ENCODE measurements around the gene CASR. TPM values are rescaled to one million over a fixed set of nuclear protein-coding genes. Genes with fewer than 3 reads are reported as not detected.

Gene CASR
- total and polyA plus RNA-seq, 2 donors from 2014 or later, result 14.8 to 72.8 TPM

DNA sequence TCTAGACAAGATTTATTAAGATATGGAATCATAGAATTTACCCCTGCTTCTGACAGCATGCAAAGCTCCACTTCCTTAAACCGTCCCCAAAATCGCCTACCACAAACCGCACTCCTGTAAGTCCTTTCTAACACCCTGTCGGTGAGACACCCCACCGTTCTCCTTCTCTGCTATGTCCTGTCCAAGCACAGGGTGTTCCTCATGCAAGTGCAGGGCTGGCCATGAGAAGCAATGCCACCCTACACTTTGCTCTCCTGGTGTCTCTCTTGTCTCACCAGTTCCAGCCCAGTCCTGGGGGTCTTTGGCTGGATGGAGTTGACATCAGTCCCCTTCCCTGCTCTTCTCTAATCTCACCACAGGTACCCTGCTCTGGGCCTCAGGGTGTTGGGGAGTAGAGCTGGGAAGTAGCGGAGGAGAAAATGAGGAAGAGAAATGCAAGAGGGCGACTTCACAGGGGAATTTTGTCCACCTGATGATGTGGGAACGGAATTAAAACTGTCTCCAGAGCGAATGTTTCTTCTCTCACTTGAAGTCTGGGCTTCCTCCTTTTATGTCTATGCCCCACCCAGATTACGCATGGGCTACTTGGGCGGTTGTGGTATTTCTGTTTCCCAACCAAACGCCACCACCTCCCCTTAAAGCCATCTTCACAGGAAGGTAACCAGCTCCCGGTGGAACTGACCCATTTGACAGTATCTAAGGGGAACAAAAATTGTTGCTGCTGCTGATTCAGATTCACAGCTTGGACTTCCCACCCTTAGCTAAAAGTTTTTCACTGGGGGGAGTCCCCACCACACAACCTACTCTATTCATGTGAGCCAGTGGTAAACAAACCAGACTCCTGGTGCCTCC is 49.9 kb downstream of the CASR start:
- Histone ChIP-seq H3K36me3 (ENCODE audit: control insufficient read depth in 2 of 3, insufficient read depth in 3 of 3, low read length in 3 of 3) (no peaks in the 10 kb centered on the region), H3K9me3 (ENCODE audit: control insufficient read depth in 2 of 3, insufficient read depth in 1 of 3, low read length in 3 of 3) (no peaks in the 10 kb centered on the region), H3K4me1 (ENCODE audit: control insufficient read depth in 2 of 3, insufficient read depth in 2 of 3, low read depth in 1 of 3, low read length in 3 of 3) (no peaks in the 10 kb centered on the region), H3K9ac (ENCODE audit: low read length in 3 of 3) (no peak overlapping the region), H3K27ac (ENCODE audit: low read depth in 2 of 2, low read length in 2 of 2) (no peak overlapping the region), H3K4me3 (ENCODE audit: low read length in 3 of 3) (no peak overlapping the region), H3K27me3 (ENCODE audit: control insufficient read depth, insufficient read depth, low read length) (no peaks in the 10 kb centered on the region)
- intact Hi-C loops (cut with DNase I), result no loop called here
- TF ChIP-seq, protein P1, sequence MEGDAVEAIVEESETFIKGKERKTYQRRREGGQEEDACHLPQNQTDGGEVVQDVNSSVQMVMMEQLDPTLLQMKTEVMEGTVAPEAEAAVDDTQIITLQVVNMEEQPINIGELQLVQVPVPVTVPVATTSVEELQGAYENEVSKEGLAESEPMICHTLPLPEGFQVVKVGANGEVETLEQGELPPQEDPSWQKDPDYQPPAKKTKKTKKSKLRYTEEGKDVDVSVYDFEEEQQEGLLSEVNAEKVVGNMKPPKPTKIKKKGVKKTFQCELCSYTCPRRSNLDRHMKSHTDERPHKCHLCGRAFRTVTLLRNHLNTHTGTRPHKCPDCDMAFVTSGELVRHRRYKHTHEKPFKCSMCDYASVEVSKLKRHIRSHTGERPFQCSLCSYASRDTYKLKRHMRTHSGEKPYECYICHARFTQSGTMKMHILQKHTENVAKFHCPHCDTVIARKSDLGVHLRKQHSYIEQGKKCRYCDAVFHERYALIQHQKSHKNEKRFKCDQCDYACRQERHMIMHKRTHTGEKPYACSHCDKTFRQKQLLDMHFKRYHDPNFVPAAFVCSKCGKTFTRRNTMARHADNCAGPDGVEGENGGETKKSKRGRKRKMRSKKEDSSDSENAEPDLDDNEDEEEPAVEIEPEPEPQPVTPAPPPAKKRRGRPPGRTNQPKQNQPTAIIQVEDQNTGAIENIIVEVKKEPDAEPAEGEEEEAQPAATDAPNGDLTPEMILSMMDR (IDR thresholded peaks at IDR 0.05; ENCODE audit: borderline replicate concordance, extremely low read depth, insufficient read depth), result no peak
- FAIRE-seq (no peak), DNase-seq (no peak)

DNA sequence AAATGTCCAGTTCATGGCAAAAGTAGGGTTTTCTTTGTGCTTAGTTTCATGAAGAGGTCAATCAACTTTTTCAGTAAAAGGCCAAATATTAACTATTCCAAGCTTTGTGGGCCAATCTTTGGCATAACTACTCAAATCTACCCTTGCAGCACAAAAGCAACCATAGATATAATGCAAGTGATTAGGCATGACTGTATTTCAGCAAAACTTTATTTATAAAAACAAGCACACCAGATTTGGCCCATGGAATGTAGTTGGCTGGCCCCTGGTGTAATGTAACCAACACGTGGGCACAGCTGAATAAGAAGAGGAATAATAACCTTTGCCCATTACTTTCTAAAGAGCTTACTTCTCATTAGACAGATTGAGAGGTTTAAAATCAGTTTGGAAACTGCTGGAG is 50.6 kb downstream of the CASR start:
- no peak for FAIRE-seq
- intact Hi-C loops (cut with DNase I), result no loop called here
- TF ChIP-seq, protein P1 (IDR thresholded peaks at IDR 0.05; ENCODE audit: borderline replicate concordance, extremely low read depth, insufficient read depth), result no peak

DNA sequence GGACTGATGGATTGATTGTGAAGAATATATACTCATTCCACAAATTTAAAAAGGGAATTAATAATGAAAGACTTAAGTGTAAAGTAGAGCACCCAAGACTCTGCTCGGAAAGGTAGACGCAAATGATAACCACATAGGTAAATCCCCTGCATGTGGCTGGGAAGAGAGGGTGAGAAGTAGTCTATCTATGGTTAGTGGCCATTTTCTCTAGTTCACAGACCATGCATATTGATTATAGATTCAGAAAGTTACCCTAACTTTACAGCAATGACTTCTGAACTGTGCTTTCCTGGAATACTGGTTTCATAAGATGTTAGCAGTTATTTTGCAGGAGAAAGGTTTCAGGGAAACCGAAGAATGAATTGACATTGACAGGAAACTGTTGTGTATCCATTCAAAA is 51.7 kb downstream of the CASR start:
- no peaks in the 10 kb centered on the region for H3K27me3 ChIP-seq (ENCODE audit: control insufficient read depth, insufficient read depth, low read length)
- H3K9ac ChIP-seq (ENCODE audit: low read length in 3 of 3), result no peak overlapping the region
- no peak overlapping the region for H3K4me3 ChIP-seq (ENCODE audit: low read length in 3 of 3)
- no peaks in the 10 kb centered on the region for H3K36me3 ChIP-seq (ENCODE audit: control insufficient read depth in 2 of 3, insufficient read depth in 3 of 3, low read length in 3 of 3)
- no peak for DNase-seq
- H3K4me1 ChIP-seq (ENCODE audit: control insufficient read depth in 2 of 3, insufficient read depth in 2 of 3, low read depth in 1 of 3, low read length in 3 of 3), result no peaks in the 10 kb centered on the region
- intact Hi-C loops (cut with DNase I), result no loop called here
- no peak for FAIRE-seq
- no peak overlapping the region for H3K27ac ChIP-seq (ENCODE audit: low read depth in 2 of 2, low read length in 2 of 2)
- TF ChIP-seq, protein P1 (IDR thresholded peaks at IDR 0.05; ENCODE audit: borderline replicate concordance, extremely low read depth, insufficient read depth), result no peak
- no peaks in the 10 kb centered on the region for H3K9me3 ChIP-seq (ENCODE audit: control insufficient read depth in 2 of 3, insufficient read depth in 1 of 3, low read length in 3 of 3)

More for the DNA sequence above, 50.6 kb downstream of the CASR start:
- Histone ChIP-seq H3K9me3 (ENCODE audit: control insufficient read depth in 2 of 3, insufficient read depth in 1 of 3, low read length in 3 of 3) (no peaks in the 10 kb centered on the region), H3K27me3 (ENCODE audit: control insufficient read depth, insufficient read depth, low read length) (no peaks in the 10 kb centered on the region), H3K4me3 (ENCODE audit: low read length in 3 of 3) (no peak overlapping the region), H3K27ac (ENCODE audit: low read depth in 2 of 2, low read length in 2 of 2) (no peak overlapping the region), H3K9ac (ENCODE audit: low read length in 3 of 3) (no peak overlapping the region), H3K36me3 (ENCODE audit: control insufficient read depth in 2 of 3, insufficient read depth in 3 of 3, low read length in 3 of 3) (no peaks in the 10 kb centered on the region), H3K4me1 (ENCODE audit: control insufficient read depth in 2 of 3, insufficient read depth in 2 of 3, low read depth in 1 of 3, low read length in 3 of 3) (no peaks in the 10 kb centered on the region)
- no peak for DNase-seq
